Measurements from ENCODE around the gene COL27A1.

DNA sequence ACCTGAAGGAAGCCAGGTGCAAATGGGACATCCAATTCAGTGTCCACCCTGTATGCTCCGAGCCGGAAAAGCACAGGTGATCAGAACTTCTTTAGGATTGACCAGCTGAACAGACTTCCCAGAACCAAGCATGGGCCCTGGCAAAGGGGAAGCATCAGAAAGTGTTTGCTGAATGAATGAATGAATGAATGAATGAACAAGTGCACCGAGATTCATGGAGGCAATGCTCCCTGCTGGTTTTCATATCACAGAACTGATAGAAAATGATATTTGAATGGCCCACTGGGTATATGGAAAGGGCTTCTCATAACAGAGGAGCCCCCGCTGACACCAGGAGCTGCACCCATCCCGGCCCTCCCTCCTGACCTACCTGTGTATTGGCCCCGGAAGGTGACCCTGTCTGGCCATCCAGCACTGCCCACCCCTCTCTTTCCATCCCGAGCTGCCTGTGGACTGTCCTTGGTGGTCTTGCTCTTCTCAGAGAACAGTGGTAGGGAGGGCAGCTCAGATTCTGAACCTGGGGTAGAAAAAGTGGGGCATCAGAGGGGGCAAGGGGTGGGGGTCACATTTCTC is 190.2 kb downstream of the COL27A1 start:
- TF ChIP-seq CTCF (IDR thresholded peaks at IDR 0.05) (no peak), EZH2 (IDR thresholded peaks at IDR 0.05; ENCODE audit: borderline replicate concordance, insufficient read depth, low read depth, low read length, poor library complexity, severe bottlenecking) (no peak)
